DMS 273 (cell line): Measurements from ENCODE around the gene KIF6.

Experiments used
- DNase-seq: peaks from one replicate; lab custom pipeline; 2025; ENCODE audit not compliant: unreplicated experiment; lab: John Stamatoyannopoulos, UW

The KIF6 gene

GRCh38 chr6:39425346-39426072 lies 299.7 kb downstream of the KIF6 start:
- DNase-seq, result no peak

DNA sequence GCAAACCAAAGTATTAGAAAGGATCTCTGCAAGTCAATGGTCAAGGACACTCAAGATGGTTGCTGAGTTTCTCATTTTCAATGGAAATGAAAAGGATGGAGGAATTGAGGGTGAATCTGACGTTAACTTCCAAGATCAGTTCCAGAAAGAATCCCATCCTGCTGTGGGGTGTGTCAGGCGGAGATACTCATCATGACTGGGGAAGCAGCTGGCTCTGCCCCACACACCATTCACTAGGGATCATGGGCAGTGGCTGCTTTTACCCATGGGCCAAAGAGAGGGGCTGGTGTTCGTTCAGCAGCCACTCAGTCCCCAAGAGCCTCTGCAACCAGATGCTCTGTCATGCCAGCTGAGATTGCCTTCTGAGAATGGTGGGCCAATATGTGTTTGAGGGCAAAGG lies 300.4 kb downstream of the KIF6 start:
- DNase-seq, result no peak

DNA sequence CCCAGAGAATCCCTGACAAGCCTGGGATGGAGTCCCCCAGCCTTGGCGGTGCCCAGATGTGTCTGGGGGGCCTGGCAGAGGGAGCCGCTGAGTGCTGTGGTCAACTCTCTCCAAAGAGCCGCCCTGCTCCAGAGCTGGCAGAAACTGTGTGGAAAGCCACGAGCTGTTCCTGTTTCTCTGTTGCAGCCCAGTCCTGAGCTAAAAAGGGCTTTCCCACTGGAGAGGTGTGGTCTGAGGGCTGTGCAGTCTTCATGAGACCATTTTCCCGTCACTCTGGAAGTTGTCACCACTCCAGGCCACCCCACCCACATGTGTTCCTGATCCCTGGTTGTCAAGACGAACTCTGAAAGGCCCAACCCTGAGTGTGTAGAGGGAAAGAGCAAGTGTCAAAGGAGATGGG lies 303.0 kb downstream of the KIF6 start:
- no peak for DNase-seq

GRCh38 chr6:39421383-39422225 lies 303.6 kb downstream of the KIF6 start:
- no peak for DNase-seq

DNA sequence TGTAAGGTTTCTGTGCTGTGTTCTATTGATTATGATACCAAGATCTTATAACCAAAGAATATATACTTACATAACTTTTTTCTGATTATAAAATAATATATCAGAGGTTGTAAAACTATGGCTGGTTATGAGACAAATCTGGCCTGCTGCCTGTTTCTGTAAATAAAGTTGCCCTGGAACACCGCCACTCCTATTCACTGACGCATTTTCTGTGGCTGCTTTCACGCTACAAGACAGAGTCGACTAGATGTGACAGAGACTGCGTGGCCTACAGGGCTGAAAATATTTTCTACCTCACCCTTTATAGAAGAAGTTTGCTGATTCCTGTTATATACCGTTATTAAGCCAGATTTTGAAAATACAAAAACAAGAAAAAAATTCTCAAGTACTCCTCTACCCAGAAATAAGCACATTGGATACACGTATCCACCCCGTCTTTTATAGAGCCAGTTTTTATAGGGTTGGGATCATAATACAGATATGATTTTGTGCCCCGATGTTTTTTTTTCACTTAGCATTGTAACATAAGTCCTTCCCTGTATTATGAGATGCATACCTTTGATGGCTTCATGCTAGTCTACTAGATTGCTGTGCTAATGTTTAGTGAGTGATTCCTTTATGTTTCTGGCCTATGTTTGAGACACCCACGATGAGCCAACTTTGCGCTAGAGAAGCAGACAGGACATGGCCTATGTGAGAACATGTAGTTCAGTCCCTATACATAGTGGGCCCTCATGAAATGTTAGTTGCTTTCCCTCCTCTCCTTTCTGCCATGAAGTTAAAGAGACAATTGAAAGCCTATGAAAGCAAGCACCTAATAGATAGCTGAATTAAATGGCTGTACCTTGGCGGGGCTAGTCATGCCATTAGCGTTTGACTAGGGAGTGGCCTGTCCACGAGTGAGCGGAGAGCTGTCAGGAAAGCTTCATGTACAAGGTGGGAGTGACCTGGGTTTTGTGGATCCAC lies 304.6 kb downstream of the KIF6 start:
- DNase-seq, result no peak

DNA sequence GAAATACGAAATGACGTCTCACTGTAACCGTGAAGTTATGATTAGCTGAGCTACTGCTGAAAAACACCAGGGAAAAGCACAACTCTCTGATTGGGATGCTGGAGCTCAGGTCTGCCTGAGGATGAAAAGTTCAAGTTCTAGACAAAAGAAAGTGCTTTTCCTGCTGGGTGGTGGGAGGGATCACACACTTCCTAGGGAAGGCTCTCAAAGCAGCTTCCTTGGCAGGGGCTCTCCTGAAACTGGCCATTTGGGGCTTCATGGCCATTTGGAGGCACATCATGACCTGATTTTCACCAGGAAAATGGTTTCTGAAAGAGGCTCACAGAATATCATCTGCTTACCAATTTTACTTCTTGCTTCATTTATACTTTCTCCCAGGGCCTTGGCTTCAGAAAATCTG lies 305.6 kb downstream of the KIF6 start:
- no peak for DNase-seq

DNA sequence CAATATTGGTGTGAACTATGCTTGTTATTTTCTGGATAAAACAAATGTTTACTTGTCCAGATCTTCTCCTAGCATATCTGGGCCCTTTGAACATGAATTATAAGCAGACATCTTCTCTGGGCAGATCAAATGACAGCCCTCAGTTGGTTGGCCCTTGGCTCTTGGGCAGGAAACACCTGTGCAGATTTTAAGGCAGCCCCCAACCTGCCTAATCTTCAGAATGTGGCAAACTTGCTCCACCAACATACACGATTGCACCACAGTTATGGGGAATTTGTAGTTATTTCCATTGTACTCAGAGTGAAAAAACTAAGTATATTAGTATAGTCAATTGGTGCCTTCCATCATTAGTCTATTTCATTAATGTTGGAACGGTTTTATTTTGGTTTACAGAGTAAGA lies 307.8 kb downstream of the KIF6 start:
- DNase-seq, result no peak

DNA sequence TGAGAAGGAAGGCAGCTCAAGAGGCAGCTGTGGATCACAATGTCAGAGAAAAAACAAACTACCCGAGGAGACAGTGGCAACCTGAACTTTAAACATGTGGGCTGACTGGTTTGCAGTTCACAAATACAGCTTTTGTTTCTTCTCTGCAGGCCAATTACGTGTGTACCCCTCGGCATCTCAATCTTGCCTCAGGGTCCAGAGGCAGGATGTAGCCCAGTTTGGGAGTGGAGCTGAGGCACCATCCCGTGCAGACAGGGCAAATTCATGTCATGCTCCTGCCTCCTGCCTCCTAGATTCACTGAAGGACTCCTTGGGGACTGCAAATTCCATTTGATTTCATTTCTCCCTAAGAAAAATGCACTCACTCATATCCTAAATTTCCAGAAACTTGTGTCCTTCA lies 308.5 kb downstream of the KIF6 start:
- DNase-seq, result no peak

DNA sequence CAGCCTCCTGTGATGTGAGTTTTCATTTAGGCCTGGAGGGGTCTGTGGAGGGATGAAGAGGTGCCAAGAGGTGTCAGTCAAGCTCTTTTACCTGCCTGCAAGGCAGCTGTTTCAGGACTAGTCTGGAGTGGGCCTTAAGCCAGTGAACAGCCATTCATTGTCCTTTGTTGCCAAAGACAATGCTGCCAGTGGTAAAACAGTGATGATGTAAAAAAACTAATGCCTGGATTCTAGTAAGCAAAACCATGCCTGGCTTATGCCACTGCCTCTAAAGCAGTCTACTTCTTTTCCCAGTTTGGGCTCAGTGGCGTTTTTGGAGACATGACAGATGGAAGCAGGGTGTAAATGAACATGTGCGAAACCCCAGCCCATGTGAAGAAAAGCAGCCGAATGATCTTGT lies 309.2 kb downstream of the KIF6 start:
- no peak for DNase-seq

DNA sequence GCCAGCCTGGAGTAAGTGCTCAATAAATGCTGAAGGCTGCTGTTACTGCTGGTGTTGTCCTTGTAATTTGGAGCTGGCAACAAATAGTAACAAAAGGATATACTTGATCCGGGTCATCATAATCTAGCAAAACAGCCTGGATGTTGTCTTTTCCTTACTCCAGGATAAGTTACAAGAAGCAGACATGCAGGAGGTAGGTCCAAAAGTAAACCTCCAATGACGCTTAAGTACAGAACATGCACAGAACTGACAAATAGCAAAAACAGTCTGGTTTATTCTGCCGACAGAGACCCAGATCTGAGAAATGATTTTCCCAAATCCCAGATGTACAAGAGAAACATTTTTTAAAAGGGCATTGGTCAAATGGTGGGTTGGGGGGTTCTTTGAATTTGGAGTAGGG lies 309.7 kb downstream of the KIF6 start:
- no peak for DNase-seq

DNA sequence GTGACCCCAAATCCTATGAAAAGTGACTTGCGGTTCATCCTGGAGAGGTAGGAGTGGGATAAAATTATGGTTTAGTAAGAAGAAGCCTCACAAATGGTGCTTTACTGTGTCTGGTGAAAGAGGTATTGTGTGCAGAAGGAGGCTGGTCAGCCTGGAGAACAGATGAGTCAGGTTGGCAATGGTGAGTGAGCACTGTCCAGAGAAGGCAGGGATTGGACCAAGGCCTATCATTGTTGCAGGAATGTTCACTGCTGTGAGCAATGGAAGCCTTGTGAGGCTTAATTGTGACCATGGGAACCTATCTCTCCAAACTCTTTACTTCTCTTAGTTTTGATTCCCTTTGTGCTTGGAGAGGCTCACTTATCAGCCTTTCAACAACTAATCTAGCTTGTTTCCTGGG lies 313.7 kb downstream of the KIF6 start:
- DNase-seq, result no peak

DNA sequence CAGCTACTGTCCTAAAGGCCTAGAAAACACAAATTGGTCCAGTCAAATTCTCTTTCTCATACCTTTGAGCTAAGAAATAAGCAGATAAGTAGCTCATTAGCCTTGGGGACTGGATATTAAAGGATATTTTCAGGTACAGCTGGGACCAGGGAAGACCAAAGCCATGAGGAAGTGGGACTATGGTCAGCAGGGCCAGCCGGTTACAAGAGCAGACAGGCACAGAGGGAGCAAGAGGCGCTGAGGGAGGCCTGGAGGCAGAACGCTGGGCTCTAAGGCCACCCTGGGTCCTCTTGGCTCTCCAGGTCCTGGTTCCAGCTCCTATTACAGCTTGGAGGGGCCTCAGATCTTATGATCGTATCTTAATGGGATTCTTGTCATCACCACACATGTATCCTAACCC lies 314.2 kb downstream of the KIF6 start:
- DNase-seq, result no peak

GRCh38 chr6:39409889-39410288 lies 315.3 kb downstream of the KIF6 start:
- no peak for DNase-seq

DNA sequence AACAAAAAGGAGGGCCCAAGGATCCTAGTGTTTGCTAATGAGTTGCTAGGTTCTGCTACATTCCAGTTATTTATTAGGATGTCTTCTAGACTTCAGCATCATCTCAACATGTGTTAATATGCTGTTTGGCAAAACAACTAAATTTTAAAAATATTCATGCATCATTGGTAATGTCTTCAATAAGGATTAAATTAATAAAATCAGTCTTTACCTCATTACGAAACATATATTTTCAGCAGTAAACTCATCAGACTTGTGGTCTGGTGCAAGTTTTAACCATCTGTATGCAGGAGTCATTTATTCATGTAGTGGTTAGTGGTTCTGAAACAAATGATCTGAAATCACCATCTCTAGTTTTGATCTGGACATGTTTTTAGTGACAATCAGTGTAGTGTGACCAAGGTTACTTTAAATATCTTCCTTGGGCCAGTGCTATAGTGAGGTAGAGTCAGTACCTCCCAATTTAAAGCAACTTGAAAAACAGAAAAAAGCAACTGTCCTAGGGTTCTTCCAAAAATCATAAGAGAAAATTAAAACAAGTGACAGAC lies 317.7 kb downstream of the KIF6 start:
- DNase-seq, result no peak

- DNase-seq, result no peak
Measured at GRCh38 chr6:39404312-39404711, 320.9 kb downstream of the KIF6 start.

GRCh38 chr6:39403304-39403703 lies 321.9 kb downstream of the KIF6 start:
- no peak for DNase-seq

GRCh38 chr6:39402239-39402751 lies 322.9 kb downstream of the KIF6 start:
- no peak for DNase-seq

DNA sequence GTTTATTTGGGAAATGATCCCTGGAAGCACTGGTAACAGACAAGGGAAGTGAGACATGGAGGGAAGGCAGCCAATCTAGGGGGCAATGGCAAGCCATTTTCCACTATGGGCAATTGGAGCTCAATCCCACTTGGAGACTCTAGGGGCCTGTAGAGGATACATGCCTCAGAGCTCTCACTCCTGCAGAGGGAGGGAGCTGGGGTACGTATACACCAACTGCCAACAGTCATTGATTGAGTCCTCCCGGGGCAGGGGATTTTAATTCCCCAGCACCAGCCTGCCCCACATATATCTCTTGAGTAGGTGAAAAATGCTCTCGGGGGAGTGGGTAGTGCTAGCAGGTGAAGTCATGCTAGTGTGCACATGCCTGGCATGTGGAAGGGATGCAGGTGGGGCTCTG lies 323.8 kb downstream of the KIF6 start:
- DNase-seq, result no peak

DNA sequence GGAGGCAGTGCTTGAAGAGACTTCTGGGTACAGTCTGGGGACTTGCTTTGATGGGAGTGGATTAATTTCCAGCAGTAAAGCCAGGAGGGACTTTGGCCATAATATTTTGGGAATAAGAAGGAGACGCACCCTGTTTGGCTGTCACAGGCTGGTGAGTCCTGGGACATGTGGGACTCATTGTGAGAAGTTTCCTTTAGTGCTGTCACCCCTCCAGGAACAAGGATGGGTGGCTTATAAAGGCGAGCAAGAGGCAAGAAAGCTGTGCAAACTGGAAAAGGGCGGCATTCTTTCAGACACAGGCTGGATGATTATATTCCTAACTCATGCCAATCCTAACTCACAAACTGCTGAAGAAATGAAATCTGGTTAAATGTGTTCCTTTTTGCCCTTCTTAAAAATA lies 325.2 kb downstream of the KIF6 start:
- no peak for DNase-seq

DNA sequence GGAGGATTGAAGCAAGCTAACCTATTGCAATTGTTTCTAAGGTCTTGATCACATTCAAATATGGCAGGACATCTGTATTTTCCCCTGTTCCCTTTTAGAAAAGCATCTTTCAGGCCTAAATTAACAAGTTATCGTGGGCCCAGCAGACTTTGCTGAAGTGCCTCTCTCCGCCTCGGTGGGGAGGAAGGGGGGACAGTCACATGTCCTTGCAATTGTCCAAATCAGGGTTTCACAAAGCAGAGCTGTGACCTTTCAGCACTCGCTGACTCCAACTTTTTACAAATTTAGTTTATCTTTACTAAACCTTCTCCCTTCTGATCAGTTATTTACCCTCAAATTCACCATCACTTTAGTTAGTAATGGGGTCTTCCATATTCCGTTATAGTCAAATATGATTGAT lies 328.4 kb downstream of the KIF6 start:
- no peak for DNase-seq

DNA sequence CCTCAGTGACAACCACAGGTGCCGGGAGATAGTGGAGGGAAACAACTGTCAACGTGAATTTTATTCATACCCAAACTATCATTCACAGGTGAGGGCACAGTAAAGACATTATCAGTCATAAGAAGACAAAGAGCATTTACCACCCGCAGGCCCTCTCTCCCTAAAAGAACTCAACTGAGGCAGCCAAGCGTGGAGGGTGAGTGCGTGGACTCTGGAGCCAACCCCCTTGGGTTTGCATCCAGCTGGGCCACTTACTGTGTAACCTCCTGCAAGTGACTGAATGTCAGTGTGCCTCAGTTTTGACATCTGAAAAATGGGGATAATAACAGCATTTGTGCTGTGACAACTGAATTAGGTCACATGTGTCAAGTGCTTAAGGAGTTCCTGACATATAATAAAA lies 332.1 kb downstream of the KIF6 start:
- DNase-seq, result no peak
